SK-MEL-5 (cell line): ENCODE data around the gene ENAH. TPM values are rescaled to one million over a fixed set of nuclear protein-coding genes. Genes with fewer than 3 reads are reported as not detected.

Experiments
- DNase-seq: peaks from one replicate; pipeline ENCODE4 v3.0.0-alpha.2; 2016; ENCODE audit warnings: low read depth, low spot score
- in situ Hi-C: cut with HindIII; loops from 2 replicates; pipeline ENCODE4 v1.10.0; 2016; ENCODE audit warnings: low sequenced_read_pairs, high pct_unique_total_duplicates, low pct_unique_long_range_greater_than_20kb
- total RNA-seq: library from RNA; depleted of rRNA; stranded (reverse); fragments of >200 nt; shearing (Covaris generic); gene quantifications from 2 replicates; pipeline ENCODE4 v1.2.3, GENCODE V29; 2014

Gene ENAH
- total RNA-seq, 1 experiment from 2014 or later, result 113 TPM

DNA sequence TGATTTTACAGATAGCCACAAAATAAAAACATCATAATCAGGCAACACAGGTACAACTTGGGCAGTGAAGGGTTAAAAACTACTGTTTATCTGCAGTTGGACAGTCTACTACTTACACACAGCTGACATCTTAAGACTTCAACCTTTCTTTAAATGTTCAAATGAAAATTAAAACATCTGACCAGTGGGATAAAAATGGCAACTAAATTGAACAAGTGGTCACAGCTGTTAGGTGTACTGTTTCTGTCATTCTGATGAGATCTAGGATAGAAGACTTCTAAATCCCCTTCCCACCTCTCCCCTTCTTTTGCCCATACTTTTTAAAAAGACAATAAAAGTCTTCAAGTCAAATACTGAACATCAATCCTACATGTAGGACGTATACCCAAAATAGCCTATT is 56.2 kb downstream of the ENAH start:
- DNase-seq, result no peak
- in situ Hi-C loops, result no loop called here

DNA sequence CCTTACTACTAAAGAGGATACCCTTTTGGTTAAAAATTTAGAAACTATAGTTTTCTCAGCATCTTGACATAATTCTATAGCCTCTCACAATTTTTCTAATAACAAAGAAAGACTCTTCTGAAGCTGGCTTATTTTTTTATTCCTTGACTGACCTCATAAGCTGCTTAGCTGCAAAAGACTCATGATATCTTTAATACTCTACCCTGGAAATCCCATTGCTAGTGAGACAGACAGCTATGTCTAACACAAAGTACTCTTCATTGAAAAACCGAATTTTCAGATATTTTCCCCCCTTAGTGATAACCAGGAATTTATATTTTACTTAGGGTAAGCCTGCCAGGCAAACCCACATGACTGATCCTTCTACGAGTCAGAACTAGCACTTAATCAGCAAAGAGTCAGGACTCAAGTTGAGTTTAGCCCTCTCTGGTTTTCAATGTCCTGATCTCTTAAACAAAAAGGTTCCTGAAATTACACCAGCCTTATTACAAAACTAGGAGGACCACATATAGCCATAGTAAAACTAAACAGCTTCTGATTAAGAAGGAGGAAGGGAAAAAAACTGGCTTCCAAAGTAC is 56.9 kb downstream of the ENAH start:
- in situ Hi-C loops, result no loop called here
- no peak for DNase-seq

DNA sequence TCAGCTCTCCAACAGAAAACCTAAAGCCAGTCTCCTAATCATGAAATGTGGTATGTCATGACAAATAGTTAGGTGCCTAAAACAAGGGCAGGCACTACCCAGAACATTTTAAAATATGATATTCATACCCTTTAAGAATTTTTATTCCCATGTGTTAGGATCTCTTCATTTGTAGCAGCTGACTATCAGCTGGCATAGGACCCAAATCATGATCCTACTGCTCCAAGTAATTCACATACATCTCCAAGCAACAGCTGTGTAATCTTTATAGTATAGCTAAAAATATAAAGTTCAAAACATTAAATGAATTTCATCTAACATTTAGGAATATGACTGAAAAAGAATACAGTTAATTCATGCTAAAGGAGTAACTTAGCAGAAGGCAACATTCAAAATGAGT is 57.5 kb downstream of the ENAH start:
- in situ Hi-C loops, result no loop called here
- DNase-seq, result no peak

DNA sequence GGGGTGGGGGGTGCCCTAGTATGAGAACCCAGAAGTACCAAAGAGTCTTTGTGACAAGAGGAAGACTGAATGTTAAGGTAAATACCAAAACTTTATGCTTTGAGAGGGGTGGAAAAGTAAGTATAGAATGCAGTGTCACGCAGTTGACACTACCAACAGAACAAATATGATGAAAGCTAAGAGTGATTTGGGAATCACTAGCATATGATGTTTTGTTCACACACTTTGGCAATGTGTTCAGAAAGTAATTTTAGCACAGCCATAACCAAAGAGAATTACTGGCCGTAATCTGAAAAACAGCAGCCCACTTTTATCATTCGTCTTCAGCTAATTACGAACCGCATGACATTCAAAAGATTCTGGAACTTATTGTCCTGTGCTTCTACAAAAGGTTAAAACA is 59.5 kb downstream of the ENAH start:
- in situ Hi-C loops, result no loop called here
- no peak for DNase-seq

DNA sequence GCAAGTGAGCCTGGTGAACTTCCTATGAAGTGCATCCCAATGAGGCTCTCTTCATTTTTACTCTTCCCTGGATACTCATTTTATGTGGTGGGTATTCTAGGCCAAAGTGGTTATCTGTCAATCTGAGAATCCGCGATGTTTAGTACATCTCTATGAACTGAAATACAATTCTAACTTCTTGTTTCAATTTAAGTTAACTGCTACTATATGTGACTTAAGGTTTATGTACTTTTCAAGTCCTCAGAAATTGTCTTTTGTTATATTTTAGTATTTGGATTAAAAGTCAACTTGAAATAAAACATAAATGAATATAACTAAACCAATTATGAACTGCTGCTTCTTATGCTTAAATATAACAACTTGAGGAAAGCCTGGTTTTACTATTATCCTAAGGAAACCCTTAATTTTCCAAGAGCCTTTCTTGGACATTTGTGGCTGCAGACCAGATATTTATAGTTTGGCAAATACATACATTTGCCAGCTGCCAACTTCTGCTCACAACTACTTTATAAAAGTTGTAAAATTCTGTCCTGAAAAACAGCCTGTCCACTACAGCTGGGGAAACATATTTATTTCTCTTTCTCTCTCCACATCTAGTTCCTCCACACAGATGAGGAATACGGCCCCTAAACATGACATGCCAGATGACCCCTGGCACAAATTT is 60.4 kb downstream of the ENAH start:
- no peak for DNase-seq
- in situ Hi-C loops, result no loop called here

DNA sequence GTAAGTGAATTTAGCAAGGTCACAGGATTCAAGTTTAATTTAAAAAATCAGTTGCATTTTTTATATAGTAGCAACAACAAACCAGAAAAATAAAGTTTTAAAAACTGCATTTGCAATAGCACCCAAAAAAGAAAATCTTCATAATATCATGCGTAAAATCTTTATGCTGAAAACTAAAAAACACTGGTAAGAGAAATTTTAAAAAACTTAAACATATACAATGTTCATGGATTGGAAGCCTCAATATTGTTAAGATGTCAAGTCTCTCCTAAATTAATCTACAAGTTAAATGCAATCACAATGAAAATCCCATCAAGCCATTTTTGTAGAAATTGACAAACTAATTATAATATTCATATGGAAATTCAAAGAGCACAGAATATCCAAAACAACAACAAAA is 65.6 kb downstream of the ENAH start:
- no peak for DNase-seq
- in situ Hi-C loops, result no loop called here

DNA sequence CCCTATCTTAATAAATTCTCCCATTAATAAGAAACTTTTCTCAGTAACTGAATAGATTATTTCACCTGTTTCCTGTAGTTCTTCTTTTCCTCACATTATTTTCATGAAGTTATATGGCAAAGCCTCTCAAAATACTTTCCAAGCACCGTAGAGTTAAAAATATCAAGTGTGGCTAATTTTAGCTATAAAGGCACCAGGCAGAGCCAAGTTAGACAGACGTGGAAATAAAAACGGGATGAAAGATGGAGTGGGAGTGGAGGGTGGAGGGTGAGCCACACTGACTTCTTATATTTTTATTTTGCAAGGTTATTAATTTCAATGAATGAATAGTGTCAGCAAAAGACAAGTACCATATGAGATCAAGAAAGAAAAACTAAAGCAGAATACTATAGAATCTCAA is 71.7 kb downstream of the ENAH start:
- DNase-seq, result no peak
- in situ Hi-C loops, result no loop called here

DNA sequence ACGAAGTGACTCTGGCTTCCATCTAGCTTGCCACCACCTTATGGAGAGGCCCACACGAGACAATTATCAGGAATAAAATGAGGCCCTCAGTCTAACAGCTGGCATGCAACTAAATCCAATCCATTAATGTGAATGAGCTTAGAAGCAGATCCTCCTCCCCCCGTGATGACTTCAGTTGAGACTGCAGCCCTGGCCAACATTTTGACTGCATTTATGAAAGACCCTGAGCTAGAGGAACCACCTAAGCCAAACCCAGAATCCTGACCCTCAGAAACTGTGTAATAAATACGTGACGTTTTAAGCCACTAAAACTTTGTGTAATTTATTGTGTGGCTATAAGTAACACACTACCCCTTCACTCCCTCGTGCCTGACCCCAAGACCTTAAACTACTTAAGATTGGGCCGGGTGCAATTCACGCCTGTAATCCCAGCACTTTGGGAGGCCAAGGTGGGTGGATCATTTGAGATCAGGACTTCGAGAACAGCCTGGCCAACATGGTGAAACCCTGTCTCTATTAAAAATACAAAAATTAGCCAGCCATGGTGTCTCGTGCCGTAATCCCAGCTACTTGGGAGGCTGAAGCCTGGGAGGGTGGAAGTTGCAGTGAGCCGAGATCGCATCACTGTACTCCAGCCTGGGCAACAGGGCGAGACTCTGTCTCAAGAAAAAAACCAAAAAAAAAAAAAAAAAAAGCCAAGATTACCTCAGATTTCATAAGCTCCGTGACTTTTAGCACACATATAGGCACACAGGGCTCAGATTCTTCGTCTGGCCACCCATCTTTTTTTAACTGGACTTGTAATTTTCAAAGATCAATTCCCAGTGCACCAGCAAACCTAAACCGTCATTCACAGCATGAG is 72.5 kb downstream of the ENAH start:
- DNase-seq, result no peak
- in situ Hi-C loops, result no loop called here

DNA sequence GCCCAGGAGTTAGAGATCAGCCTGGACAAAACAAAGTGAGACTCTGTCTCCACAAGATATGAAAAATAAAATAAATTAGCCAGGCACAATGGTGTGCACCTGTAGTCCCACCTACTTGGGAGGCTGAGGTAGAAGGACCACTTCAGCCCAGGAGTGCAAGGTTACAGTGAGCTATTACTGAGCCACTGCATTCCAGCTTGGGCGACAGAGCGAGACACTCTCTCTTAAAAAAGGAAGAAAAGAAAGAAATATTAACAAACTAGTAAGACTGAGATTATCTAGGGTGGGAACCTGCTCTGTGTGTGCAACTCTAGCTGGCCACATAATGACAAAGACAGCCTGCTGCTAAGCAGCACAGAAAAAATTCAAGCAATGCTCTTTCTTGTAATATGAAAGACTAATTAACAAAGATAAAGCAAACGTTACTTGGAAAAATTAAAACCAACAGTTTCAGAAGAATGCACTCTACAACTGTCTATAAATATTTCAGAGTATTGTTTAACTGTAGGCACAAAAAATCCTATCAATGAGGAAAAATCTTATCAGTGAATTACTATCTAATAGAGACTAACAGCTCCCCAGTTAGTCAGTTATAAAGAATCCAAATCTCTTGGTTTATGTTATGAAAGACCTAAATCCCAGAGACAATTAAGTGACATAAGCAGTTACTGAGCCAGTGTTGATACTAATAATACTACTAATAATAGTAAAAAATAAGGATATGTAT is 74.5 kb downstream of the ENAH start:
- DNase-seq, result no peak
- in situ Hi-C loops, result no loop called here

DNA sequence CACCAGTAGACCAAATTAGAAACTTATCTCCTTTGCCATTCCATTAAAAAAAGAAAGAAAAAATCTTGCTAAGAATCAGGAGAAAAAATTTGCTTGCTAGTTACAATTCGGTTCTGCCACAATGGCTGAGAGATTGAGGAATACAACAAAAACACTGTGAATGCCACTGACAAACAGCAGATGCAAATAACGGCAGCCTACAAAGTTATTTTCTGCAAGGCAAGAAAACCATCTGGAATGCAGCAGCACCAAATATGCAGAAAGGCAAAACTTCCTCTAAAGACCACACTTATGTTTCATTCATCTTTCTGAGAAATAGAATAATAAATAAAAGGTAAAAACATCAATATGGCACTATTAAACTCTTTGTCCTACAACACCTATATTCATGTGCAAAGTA is 75.7 kb downstream of the ENAH start:
- no peak for DNase-seq
- in situ Hi-C loops, result no loop called here

DNA sequence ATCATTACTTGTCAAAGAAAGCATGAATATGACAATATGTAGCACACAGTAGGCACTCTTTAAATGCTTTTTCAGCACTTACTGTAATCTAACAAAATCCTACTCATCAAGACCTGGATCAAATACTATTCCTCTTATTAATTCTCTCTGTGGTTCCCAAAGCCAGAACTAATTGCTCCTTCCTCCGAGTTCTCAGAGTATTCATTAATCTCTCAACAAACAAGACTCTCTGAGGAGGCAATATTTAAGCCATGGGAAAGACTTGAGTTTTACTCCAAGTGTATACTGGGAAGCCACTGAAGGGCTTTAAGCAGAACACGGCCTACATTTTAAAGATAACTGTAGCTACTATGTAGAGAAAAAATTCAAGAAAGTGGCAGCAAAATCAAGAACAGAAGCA is 79.7 kb downstream of the ENAH start:
- in situ Hi-C loops, result no loop called here
- no peak for DNase-seq

DNA sequence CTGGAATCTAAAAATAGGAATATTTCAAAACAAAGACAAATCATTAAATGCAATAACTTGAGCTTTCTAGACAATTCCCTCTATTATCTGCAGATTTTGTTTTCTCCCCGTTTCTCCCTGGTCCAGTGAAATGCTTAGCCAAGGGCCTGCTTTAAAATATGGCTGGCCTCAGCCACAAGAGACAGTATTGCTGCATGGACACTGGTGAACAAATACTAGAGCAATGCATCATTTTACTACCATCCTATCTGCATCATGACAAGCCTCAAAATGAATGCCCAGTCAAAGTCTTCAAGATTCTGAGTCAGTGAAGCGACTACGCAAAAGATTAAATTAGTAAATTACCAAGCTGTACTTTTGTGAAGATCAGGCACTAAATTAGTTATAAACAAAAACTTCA is 80.5 kb downstream of the ENAH start:
- in situ Hi-C loops, result no loop called here
- peak; percentile 38 for DNase-seq

DNA sequence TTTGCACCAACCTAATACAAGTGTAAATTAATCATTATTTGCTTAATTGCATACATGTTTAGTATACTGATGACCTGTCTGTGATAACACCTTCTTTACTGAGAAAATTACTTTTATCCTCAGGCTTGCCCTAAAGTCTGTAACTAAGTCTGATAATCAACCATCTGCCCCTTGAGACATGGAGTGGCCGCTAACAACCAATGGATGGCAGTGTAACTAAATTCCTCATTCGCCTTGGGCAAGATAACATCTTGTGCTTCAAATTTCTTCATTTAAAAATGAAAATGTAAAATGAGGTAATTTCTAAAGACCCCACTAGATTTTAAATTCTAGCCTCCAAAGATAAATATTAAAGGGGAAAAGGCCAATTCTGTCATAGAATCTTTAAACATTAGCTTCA is 85.1 kb downstream of the ENAH start:
- in situ Hi-C loops, result no loop called here
- peak; percentile 48 for DNase-seq

DNA sequence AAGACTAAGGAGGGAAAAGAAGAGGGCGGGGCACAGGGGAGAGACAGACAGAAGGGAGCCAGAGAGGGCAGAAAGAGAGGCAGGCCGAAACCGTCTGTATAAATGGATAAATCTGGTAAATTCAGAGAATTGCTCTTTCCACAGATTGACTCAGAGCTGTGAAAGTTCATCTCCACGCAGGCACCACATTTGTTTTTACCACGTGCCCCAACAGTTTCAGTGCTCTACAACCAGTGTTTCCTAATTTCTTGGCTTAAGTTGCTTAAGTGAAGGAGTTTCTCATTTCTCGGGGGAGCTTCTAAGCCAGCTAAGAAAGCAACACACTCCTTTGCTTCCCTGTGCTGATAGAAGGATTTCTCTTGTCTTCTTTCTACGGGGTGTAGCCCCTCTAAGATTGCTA is 87.1 kb downstream of the ENAH start:
- no peak for DNase-seq
- in situ Hi-C loops, result no loop called here

DNA sequence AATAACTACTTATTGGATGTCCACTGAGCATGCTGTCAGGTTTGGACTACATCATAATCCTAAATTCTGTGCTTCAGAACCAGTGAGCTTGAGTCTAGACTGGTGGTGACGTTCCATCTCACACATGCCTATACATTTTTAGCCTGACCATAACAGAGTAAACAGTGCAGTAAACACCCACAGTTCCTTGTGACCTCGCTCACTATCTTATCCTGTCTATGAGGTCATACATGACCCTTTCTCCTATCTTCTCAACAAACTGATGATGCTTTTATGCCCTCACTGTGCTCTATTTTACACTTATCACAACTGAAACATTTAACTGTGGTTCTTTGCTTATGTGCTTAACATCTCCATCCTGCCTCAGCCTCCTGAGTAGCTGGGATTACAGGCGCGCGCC is 91.2 kb downstream of the ENAH start:
- no peak for DNase-seq
- in situ Hi-C loops, result no loop called here

DNA sequence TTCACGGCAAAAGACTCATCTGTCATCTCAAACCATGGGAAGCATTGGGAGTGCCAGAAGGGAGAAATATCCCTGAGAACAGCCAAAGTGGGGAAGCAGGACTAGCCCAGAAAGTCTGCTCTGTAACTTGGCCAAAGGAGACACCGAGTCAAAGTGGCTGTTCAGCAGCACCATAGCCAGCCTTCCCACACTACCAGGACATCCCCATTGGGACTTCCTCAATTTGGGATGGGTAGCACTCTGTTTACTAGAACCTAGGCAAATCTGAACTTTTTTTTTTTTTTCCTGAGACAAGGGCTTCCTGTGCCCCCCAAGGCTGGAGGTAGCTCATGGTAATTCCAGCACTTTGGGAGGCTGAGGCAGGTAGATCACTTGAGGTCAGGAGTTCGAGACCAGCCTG is 93.0 kb downstream of the ENAH start:
- no peak for DNase-seq
- in situ Hi-C loops, result no loop called here

DNA sequence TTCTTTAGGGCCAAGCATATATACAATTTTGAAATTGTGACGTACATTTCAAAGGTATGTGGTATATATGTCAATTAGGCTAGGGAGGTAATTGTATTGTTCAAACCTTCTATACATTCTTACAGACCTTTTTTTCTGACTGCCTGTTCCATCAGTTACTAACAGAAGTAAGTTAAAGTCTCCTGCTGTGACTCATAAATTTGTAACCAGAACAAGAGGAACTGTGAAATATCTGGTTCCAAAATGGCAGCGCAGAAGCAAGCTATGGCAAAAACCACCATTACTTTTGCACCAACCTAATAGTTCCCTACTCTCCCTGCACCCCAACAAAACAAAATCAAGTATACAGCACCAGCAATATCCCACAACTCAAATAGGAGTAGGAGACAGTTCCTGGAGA is 93.6 kb downstream of the ENAH start:
- no peak for DNase-seq
- in situ Hi-C loops, result no loop called here

DNA sequence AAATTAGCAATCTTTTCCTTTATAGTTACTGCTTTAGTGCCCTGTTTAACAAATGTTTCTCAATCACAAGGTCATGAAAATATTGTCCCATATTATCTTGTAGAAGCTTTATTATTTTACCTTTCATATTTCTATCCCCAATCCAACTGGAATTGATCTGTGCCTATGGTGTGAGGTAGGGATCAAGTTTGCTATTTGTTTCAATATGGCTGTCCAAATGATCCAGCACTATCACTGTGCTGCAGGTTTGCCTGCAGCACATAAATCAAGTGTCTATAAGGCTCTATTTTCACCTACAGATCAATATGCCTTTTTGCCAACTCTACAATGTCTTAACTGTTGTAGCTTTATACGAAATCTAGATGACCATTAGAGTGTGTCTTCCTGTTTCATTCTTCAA is 96.2 kb downstream of the ENAH start:
- in situ Hi-C loops, result no loop called here
- no peak for DNase-seq
